NT2/D1 (cell line): ENCODE measurements around the gene DDOST.

Experiments used
- DNase-seq: peaks from one replicate; pipeline ENCODE4 v3.0.0-alpha.2; 2011; ENCODE audit warnings: low read depth, low spot score
- H3K27me3 ChIP-seq: 2 replicates; pipeline ENCODE4 v1.6.0; 2011; ENCODE audit warnings: mild to moderate bottlenecking; ENCODE audit not compliant: insufficient read length, insufficient read depth
- H3K36me3 ChIP-seq: 2 replicates; pipeline ENCODE4 v1.6.1; 2011; ENCODE audit warnings: mild to moderate bottlenecking, low read length, mixed read lengths; ENCODE audit not compliant: insufficient read depth, insufficient read length
- H3K4me1 ChIP-seq: 2 replicates; pipeline ENCODE4 v1.5.1; 2011; ENCODE audit not compliant: insufficient read depth, insufficient read length
- H3K4me3 ChIP-seq: 2 replicates; pipeline ENCODE4 v1.5.1; 2011; ENCODE audit warnings: low read depth; ENCODE audit not compliant: insufficient read length
- H3K9ac ChIP-seq: 2 replicates; pipeline ENCODE4 v1.6.0; 2011; ENCODE audit warnings: low read depth; ENCODE audit not compliant: insufficient read length
- H3K9me3 ChIP-seq: 2 replicates; pipeline ENCODE4 v1.5.1; 2011; ENCODE audit warnings: mild to moderate bottlenecking, low read length; ENCODE audit not compliant: insufficient read depth
- SUZ12 ChIP-seq: IDR thresholded peaks from 2 replicates; pipeline ENCODE4 v1.6.1; 2011; ENCODE audit not compliant: insufficient read length, insufficient read depth; ENCODE audit errors: extremely low read depth
- YY1 ChIP-seq: IDR thresholded peaks from 2 replicates; pipeline ENCODE4 v1.6.1; 2011; ENCODE audit not compliant: insufficient read length, insufficient read depth
- ZNF274 ChIP-seq: IDR thresholded peaks from 2 replicates; pipeline ENCODE4 v1.6.1; 2011; ENCODE audit warnings: mild to moderate bottlenecking, low read depth, low read length

The DDOST gene

GRCh38 chr1:20621012-20621411, 40.2 kb downstream of the DDOST start:
- TF ChIP-seq YY1 = no peak
- no peak for TF ChIP-seq ZNF274
- TF ChIP-seq SUZ12 = no peak
- no peak for DNase-seq
- Histone ChIP-seq H3K36me3 (no peaks in the 10 kb centered on the region), H3K27me3 (no peaks in the 10 kb centered on the region), H3K4me3 (no peak overlapping the region), H3K9me3 (no peaks in the 10 kb centered on the region; the same call in 1 of the 2 replicates), H3K9ac (no peak overlapping the region), H3K4me1 (peaks cover 2% of the 10 kb centered on the region)

DNA sequence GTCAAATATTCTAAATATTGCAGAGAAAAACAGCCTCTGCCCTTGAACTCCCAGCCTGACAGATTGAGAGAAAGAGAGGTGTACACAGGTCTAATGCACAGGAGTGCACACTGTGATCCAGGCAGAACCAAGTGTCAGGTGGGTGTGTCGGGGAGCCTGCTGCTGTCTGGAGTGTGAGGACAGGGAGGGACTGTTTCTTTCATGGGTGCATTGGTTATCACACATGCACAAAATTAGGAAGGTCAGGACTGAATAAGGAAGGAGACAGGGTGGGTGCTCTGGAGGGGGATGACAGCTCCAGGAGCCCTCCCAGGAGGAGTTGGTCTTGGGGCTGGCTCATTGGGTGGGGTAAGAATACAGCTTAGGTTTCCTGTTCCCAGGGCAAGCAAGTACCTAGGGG, 41.2 kb downstream of the DDOST start:
- DNase-seq = no peak
- Histone ChIP-seq H3K9me3 (no peaks in the 10 kb centered on the region; the same call in 1 of the 2 replicates), H3K36me3 (no peaks in the 10 kb centered on the region), H3K9ac (no peak overlapping the region), H3K27me3 (no peaks in the 10 kb centered on the region), H3K4me1 (peaks cover 2% of the 10 kb centered on the region), H3K4me3 (no peak overlapping the region)
- TF ChIP-seq YY1 (no peak), ZNF274 (no peak), SUZ12 (no peak)

- TF ChIP-seq YY1 (no peak), SUZ12 (no peak), ZNF274 (no peak)
- Histone ChIP-seq H3K9me3 (no peaks in the 10 kb centered on the region), H3K4me3 (no peak overlapping the region), H3K4me1 (peaks cover 4% of the 10 kb centered on the region), H3K36me3 (no peaks in the 10 kb centered on the region), H3K27me3 (no peaks in the 10 kb centered on the region), H3K9ac (no peak overlapping the region)
- no peak for DNase-seq
Observed at GRCh38 chr1:20618550-20618949, 42.6 kb downstream of the DDOST start.

DNA sequence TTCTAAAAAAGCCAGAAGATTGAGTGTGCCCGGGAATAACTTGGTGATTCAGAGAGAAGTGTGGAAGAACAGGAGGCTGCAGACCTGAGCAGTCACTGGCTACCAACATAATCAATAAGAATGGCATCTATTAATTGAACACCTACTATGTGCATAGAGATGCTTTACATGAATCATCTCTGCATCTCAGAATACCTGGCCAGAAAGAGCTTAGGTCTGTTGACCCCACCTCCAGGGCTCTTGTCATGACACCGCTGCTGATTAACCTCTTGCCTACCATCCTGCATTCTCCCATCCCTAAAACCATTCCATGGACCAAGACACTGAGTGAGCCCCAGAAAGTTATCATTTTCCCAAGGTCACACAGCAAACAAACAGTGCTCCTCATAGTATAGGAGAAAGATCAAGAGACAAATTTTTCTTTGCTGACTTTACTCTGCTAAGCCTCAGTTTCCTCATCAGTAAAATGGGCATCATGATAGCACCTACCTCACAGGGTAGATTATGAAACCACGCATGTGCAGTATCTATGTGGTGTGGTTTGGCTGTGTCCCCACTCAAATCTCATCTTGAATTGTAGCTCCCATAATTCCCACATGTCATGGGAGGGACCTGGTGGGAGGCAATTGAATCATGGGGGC, 44.2 kb downstream of the DDOST start:
- no peaks in the 10 kb centered on the region for H3K36me3 ChIP-seq
- H3K27me3 ChIP-seq = no peaks in the 10 kb centered on the region
- no peak overlapping the region for H3K4me3 ChIP-seq
- no peaks in the 10 kb centered on the region for H3K9me3 ChIP-seq
- DNase-seq = no peak
- H3K9ac ChIP-seq = no peak overlapping the region
- H3K4me1 ChIP-seq = peaks cover 5% of the 10 kb centered on the region
- TF ChIP-seq ZNF274 (no peak), YY1 (no peak), SUZ12 (no peak)

GRCh38 chr1:20615946-20616846, 45.0 kb downstream of the DDOST start:
- no peaks in the 10 kb centered on the region for H3K27me3 ChIP-seq
- DNase-seq = no peak
- H3K9ac ChIP-seq = no peak overlapping the region

GRCh38 chr1:20614131-20614579, 47.0 kb downstream of the DDOST start:
- TF ChIP-seq SUZ12 (no peak), ZNF274 (no peak), YY1 (no peak)
- Histone ChIP-seq H3K4me1 (peaks cover 10% of the 10 kb centered on the region), H3K36me3 (no peaks in the 10 kb centered on the region), H3K9me3 (no peaks in the 10 kb centered on the region), H3K27me3 (no peaks in the 10 kb centered on the region), H3K9ac (no peak overlapping the region), H3K4me3 (no peak overlapping the region)
- no peak for DNase-seq

More at GRCh38 chr1:20615946-20616846, 45.0 kb downstream of the DDOST start:
- no peaks in the 10 kb centered on the region for H3K9me3 ChIP-seq
- no peak overlapping the region for H3K4me3 ChIP-seq
- no peaks in the 10 kb centered on the region for H3K36me3 ChIP-seq
- peaks cover 7% of the 10 kb centered on the region for H3K4me1 ChIP-seq
- no peak for TF ChIP-seq SUZ12

GRCh38 chr1:20612221-20612746, 48.9 kb downstream of the DDOST start:
- no peaks in the 10 kb centered on the region for H3K36me3 ChIP-seq

More at GRCh38 chr1:20612221-20612746, 48.9 kb downstream of the DDOST start:
- no peaks in the 10 kb centered on the region for H3K9me3 ChIP-seq
- no peaks in the 10 kb centered on the region for H3K27me3 ChIP-seq
- no peak for TF ChIP-seq ZNF274
- no peak for TF ChIP-seq SUZ12
- TF ChIP-seq YY1 = no peak
- peaks cover 8% of the 10 kb centered on the region for H3K4me1 ChIP-seq
- no peak overlapping the region for H3K4me3 ChIP-seq
- no peak overlapping the region for H3K9ac ChIP-seq
- DNase-seq = no peak
